Activated T-cell treated with anti-CD3 and anti-CD28 coated beads for 1 hour (primary cell): ENCODE results near the gene PRKACG.
"Not testable (repeated sequence)": the region's sequence is repeated elsewhere in the genome, so short reads cannot be mapped to it uniquely, and the experiment has no call there.

Experiments
- DNase-seq: peaks from one replicate; pipeline ENCODE4 v3.0.0-alpha.2; 2020; ENCODE audit warnings: low read depth

PRKACG gene

DNA sequence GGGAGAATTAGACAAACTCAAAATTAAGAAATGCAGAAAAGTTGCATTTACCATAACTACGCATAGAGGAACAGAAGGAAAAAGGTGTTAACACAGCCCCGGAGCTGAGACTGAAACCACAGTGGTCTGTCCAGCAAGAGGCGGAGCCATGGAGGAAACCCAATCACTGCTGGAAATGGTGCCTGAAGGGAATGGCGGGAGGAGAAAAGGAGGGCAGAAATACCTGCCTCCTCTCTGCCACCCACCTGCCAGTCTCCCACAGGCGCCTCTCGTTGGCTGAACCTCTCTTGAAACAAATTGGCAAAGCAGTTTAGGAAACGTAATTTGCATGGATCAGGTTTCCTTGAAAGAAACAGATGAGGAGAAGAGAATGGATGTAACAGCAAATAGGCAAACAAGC is 9.7 kb upstream of the PRKACG start:
- DNase-seq = no peak

DNA sequence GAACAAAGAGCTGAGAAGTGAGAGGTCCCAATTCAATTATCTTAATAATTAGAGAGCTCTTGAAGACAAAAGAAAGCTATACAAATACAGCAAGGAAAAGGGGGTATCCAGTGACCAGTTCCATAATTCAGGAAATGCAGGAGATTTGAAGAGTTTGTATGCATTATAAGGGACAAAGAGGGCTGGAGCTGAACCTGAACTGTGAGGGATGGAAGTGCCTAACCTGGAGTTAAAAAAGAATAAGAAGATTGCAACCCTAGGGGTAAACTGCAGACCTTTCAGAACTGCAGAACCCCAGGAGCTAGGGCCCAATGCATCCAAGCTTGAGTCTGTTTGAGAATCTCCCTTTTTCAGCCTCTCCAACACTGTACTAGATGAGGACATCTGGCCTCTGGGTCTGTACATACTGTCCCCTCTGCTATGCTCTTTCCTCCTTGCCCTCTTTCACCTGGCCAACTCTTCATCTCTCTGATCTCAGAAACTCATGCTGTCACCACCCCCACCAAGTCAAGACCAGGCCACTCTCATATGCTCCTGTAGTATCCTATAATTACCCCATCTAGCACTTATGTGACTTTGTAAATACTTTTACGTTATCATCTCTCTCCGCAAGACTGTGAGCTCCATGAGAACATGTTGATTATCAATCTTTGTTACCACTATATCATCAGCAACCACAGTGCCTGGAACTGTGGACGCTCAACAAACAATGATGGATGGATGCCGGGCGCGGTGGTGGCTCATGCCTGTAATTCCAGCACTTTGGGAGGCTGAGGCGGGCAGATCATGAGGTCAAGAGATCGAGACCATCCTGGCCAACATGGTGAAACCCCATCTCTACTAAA is 6.6 kb upstream of the PRKACG start:
- no peak for DNase-seq

DNA sequence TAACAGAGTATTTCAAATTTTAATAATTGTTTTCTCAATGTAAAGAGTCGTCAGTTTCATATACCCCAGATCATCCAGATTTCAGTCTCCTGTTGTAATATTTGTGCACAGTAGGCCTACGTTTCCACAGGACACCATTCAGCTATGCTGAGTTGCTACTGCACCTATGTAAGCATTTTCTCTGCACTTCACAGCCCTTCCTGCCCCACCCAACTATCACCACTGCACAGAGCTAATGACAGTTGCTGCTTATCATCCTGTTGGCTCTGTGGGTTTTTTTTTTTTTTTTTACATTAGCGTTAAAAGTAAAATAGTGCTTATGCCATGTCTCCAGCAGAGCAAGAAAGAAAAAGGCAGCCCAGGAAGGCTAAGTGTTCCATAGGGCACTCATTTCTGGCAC is 5.9 kb upstream of the PRKACG start:
- DNase-seq = no peak

DNA sequence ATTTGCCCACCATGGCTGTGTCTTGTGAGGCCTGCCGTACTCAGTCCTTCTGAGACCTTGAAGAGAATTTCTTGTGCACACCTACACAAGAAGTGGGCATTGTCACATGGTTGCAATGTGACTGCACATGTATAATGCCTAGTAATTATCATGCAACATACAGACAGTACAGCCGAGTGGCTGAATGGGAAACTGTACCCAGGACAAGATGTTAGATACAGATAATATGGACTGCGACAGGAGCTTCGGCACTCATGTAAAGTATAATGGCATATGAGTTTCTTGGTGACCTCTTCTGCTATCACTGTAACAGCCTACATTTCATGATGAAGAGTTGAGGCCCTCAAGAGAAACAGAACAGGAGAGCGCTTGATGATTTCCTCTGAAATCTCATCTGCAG is 4.8 kb upstream of the PRKACG start:
- DNase-seq = no peak

DNA sequence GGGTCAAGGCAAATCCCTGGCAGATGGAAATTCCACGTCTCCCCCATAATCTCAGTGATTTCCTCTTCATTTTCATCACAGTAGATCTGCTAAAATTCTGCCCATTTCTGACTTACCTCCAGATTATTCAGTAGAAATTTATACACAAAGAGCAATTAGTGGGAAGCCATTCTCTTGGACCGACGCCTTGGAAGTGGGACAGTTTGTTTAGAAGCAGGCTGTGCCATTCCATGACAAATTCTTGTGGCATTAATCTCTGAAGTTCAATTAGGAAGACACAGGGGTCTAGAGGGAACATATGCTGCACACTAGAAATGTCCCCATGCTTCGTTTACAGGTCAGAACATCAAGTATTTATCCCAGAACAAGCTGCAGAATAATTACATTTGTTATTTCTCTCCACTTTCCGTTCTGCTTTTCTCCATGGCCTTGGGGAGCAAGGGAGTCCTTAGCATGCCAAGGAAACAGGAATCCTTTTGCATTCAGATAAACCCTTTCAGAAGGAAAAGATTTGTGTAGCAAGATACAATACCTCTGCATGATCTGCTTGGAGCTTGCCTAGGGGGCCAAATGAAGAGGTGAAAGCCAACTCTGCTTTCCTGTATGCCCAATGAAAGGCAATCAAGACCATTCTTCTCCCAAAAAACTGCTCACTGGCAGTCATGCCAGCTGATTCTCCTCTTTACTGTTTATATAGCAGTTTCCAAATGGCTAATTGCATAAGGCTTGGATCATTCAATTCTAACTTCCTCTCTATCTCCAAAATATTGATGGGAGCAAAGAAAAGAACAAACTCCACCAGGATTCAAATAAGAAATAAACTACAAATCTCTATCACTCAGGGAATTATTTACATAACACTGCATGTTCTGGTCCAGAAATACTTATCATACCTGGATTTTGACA is 2.5 kb upstream of the PRKACG start:
- DNase-seq = no peak

DNA sequence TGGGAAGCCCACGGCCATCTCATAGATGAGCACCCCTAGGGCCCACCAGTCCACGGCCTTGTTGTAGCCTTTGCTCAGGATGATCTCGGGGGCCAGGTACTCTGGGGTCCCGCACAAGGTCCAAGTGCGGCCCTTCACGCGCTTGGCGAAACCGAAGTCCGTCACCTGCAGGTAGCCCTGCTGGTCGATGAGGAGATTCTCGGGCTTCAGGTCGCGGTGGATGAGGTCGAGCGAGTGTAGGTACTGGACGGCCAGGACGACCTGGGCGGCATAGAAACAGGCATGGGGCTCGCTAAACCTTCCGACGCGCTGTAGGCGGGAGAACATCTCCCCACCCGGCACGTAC is 558 bp downstream of the PRKACG start:
- no peak for DNase-seq

DNA sequence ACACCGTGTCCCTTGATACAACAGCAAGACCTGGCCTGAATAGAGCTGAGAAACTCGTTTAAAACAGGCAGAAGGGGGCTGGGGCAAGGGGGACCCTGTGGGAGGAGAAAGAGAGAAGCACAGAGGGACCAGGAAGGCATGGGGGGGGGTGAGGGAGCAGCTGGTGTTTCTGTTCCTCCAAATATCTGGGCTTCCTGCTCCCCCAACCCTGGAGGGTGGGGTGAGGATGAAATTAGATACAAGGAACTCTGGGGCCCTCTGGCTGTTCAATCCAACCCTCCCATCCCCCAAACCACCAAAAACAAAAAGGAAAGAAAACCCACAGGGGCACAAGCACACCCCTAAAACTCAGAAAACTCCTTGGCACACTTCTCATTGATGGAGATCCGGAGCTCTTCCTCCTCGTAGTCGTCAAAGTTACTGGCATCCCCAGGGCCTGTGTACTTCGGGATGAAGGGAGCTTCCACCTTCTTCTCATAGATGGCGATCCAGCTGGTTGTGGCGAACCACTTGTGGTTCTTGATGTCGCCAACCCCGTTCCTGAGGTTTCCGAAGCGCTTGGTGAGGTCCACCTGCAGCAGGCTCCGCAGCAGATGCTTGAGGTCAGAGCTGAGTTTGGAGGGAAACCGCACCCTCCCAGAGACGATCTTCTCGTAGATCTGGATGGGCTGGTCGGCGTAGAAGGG is 1.1 kb downstream of the PRKACG start:
- no peak for DNase-seq

DNA sequence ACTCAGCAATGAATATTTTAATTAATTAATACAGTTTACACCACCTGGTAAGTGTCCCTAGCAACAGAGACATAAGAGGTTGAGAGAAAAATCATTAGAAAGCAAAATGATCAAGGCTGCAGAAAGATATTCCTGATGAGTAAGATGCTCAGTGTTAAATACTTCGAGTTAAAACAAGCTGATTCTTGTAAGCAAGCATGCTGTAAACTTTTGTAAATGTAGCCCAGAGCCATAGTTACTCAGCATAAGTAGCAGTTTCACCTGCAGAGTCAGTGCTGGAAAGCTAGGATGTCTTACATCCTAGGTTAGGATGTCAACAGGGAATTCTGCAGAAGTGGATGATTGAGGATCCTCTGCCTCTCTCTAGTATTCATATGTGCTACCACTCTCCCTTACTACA is 4.2 kb downstream of the PRKACG start:
- no peak for DNase-seq

DNA sequence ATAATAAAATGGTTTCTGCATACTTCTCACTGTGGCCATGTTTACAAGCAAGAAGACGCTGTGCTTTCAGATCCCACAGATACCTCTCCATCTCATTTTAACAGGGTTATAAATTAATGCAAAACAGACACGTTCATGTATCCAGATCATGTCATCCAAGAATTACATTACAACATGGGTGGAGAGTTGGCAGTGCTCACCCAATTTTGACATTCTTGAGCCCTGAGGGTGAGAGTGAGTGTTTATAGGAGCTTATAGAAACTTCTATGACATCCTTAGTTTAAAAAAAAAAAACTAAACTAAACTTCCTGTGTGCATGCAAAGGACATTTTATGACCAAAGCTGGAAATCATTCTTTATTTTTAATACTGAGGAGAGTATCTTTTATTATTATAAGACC is 9.1 kb downstream of the PRKACG start:
- no peak for DNase-seq

DNA sequence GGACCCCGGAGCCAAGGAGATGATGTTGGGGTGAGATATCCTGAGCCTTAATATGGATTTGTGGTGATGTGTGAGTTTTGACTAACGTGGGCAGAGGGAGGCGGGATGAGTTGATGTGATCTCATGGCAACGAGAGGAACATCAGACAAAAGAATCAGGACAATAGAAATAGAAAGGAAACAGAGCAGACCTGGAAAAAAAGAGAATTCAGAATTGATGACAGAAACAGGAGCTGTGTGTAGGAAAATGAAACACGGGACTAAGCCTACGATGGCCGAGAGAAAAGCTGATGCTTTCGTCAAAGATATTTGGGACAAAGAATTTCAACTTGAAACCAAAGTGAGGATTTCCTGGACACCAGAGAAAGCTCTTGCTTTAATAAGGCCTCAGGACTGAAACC is 10.9 kb downstream of the PRKACG start:
- no peak for DNase-seq

DNA sequence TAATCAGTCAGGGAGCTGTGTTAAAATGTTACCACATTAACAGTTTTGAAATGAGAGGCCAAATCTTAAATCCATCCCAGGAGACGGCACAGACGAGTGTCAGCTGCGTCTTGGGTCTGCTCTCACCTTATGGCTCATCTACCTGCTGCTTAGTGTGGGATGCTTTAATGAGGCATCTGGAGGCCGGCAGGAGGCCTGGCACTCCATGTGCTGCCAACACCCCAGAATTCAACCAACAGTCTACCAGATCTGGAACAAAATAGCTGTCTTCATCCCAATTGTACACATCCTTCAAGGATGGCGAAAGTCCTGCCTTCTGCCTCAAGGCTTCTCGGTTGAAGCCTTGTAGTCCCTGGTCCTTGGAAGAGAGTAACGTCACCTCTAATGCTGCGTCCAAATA is 12.0 kb downstream of the PRKACG start:
- no peak for DNase-seq

DNA sequence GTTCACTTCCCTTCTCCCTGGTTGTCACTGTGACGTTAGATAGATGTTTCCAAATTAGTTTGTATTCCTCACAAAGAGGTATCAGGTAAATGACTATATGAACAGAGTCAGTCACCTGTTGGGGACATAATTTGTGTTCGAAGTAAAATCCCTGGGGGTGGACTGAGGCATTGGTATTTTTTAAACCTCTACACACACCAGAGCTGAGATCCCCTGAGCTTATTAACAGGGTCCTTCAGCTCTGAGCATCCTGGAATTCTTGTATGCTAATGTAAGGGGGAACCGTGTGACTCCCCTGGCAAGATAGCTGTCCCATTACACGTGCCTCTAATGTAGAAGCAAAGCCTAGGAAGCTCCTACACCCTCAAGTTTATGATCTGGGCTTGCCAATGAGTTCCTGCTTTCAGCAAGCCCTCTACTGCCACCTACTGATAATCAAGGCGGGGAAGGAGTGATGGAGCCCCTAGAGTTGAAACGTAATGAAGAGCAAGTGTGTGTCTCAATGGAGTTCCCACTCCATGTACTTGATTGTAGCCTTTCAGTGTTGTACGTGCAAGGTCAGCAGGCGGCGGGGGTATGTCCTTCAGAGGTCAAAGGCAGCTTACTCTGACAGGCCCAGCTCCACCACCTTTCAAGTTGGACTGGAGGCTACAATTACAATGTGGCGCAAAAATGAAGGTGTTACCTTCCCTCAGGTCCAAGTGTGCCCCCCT is 14.4 kb downstream of the PRKACG start:
- peak; percentile 24 for DNase-seq

DNA sequence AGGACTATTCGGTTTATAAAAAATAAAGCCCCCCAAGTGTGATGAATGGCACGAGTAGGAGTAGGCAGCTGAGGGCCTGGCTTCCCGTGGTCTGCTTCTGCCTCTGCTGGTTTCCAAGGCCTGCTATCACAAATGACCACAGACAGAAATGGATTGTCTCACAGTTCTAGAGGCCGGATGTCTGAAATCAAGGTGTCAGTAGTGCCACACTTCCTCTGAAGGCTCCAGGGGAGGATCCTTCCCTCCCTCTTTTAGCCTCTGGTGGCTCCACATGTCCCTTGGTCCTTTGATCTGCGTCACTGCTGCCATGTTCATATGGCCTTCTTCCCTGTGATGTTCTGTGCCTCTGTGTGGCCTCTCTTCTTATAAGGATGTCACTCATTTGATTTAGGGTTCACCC is 15.1 kb downstream of the PRKACG start:
- no peak for DNase-seq

DNA sequence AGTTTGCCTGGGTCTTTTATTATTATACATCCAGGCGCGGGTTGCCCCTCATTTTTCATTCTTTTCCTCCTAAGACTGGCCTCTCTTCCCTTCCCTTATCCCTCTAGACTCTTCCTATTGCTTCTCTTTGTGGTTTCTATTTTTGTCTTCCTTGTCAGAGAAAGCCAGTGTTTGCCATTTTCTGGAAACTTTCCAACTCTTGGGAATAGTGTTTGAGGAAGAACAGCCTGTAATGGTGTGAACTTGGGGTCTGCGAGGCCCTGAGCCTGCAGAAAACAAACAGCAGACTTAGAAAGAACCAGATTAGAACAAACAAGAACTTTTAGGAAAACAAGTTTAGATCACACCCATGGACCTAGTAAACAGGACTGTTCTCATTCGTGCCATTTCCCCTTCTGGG is 15.5 kb downstream of the PRKACG start:
- DNase-seq = no peak

DNA sequence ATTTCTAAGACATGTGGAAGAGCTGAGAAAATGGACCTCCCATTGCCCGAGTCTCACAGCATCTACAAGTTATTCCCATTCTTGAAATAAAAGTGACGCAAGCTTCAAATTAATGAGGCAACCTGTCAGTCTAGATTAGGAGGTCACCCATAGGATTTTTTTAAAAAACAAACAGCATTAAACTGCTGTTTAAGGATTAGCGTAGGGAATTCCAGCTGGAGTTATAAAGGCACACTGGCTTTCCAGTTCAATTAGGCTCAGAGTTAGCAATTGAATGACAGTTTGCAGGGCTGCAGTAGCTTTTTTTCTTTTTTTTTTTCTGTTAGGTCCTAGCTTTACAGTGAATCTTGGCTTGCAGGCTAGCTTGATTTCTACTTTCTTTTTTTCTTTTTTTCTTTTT is 16.2 kb downstream of the PRKACG start:
- no peak for DNase-seq

DNA sequence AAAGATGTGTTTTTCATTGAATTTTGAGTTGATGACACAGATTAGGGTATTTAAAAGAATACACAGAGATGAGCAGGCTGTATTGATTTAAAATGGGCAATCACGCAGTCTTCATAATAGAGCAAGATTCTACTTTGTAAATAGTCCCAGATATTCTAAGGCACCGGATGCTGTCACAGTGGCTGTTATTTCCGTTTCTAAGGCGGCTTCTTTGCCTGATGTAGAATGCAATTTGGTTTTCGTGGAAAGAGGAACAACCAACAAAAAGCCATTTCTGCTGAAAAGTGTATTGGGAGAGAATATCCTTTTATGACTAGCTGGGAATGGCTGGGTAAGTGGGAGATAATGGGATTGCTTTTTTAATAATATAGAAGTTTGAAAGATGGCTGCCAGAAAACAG is 17.5 kb downstream of the PRKACG start:
- no peak for DNase-seq

DNA sequence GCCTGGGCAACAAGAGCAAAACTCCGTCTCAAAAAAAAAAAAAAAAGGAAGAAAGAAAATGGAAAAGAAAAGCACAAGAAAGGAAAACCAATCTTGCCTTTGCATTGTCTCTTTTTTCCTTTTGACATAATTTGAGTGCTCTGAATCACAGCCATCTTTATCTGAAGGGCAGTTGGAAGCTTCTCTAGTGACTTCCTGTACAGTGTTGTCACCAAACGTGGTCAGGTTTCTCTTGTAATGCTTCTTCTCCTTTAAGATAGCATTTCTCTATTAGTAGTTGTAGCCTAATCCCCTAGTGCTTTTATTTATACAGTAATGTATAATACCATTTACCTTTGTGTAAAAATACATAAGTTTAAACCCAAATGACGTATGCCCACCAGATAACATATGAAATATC is 18.1 kb downstream of the PRKACG start:
- DNase-seq = no peak

DNA sequence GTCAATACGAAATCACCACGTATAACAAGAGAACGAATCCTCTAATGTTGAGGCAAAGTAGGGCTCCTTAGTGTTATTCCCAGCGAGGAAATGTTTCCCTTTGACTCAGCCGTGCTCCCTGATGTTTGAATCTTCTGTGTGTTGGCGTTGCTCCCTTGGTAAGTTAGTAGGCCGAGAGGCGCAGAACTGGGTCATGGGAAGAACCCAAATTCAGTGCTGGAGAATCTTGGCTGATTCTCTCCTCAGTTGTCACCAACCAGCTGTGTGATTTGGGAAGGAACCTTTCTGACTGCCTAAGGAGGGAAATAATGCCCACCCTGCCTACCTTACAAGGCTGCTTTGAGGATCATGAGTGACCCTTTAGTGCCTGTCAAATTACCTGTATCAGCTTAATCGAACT is 22.5 kb downstream of the PRKACG start:
- DNase-seq = no peak

DNA sequence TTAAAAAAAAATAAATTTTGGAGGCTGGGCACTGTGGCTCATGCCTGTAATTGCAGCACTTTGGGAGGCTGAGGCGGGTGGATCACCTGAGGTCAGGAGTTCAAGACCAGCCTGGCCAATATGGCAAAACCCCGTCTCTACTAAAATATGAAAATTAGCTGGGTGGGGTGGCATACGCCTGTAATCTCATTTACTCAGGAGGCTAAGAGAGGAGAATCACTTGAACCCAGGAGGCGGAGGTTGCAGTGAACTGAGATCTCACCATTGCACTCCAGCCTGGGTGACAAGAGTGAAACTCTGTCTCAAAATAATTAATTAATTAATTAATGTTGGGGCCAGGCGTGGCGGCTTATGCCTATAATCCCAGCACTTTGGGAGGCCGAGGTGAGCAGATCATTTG is 27.0 kb downstream of the PRKACG start:
- not testable (repeated sequence) for DNase-seq

DNA sequence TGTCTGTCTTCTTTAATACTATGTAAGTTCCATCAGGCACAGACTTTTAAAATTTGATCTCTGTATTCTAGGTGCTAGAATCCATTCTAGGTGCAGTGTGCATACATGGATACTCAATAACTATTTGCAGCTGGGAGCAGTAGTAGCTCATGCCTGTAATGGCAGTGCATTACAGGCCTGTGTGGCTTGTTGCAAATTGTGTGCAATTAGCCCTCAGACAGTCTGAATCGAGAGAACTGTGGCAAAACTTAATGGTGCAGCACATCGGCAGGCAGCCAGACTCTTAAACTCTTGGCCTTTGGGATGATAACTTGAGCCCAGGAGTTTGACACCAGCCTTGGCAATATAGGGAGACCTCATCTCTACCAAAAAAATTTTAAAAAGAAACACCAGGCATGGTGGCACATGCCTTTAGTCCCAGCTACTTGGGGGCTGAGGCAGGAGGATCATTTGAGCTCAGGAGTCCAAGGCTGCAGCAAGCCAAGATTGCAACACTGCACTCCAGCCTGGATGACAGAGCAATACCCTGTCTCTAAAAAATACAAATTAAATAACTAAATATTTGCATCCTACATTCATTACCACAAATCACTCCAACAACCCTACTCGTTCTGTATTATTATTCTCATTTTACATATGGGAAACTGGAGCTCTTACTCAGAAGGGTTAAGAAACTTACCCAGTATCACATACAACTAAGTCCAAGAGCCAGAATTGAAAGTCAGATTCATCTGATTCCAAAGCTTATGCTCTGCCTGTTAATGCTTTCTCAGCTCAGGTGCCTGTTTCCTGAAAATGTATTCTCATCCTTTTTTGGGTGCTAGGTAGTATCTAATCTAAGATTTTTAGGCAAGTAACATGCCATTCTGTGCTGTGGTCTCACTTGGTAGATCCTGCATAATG is 30.1 kb downstream of the PRKACG start:
- DNase-seq = no peak

DNA sequence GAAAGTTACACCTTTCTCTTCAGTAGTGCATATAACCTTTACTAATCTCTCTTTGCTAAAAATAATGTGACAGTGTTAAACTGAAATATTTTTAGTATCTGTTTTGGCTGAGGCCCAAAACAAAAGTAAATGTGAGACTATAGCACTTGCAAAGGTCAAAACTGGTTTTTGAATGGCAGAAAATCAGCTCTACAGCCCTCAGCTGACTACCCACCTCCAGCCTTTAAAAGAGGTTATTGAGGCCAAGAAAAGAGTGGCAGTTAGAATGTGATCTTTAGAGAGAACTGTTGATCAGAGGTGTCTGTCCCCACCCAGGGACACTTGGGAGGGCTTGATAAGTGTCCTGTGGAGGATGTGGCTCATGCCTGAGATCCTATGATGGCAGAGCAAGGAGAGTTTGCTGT is 30.9 kb downstream of the PRKACG start:
- no peak for DNase-seq
